ENCODE measurements around the gene ANK2. TPM values are rescaled to one million over a fixed set of nuclear protein-coding genes. Genes with fewer than 3 reads are reported as not detected.

ANK2 gene
- total and polyA plus RNA-seq, 4 donors: 0.32 to 2.2 (median 1.0) TPM

GRCh38 chr4:113031212-113031611 lies 18.2 kb upstream of the ANK2 start:
- DNase-seq (ENCODE audit: low spot score): no peak
- Histone ChIP-seq H3K4me1 (ENCODE audit: control insufficient read depth in 4 of 4, insufficient read depth in 4 of 4, low read length in 3 of 4) (peaks cover 0 to 7% (median 3%) of the 10 kb centered on the region in 4 donors), H3K9me3 (ENCODE audit: control insufficient read depth in 4 of 4, low read length in 3 of 4) (no peaks in the 10 kb centered on the region), H3K27me3 (ENCODE audit: control insufficient read depth in 4 of 4, insufficient read depth in 4 of 4, low read length in 3 of 4) (peaks cover 0 to 3% (median 0%) of the 10 kb centered on the region in 4 donors), H3K36me3 (ENCODE audit: control insufficient read depth in 4 of 4, insufficient read depth in 3 of 4, low read depth in 1 of 4, low read length in 3 of 4) (no peaks in the 10 kb centered on the region), H3K27ac (ENCODE audit: low read depth in 1 of 2, low read length in 2 of 2) (no peak overlapping the region), H3K4me3 (ENCODE audit: low read depth in 1 of 3, low read length in 3 of 3) (no peak overlapping the region), H3K9ac (ENCODE audit: low read depth in 1 of 2, low read length in 2 of 2) (no peak overlapping the region)
- no peak for TF ChIP-seq HNF4G (IDR thresholded peaks at IDR 0.05)
- TF ChIP-seq CTCF (IDR thresholded peaks at IDR 0.05; ENCODE audit: low read depth, low read length, missing input control): no peak
- TF ChIP-seq FOXA1 (IDR thresholded peaks at IDR 0.05): no peak
- no peak for TF ChIP-seq HNF4A (conservative IDR thresholded peaks at IDR 0.05)
- TF ChIP-seq YY1 (IDR thresholded peaks at IDR 0.05): no peak
- TF ChIP-seq TAF1 (conservative IDR thresholded peaks at IDR 0.05): no peak
- no peak for TF ChIP-seq JUND (IDR thresholded peaks at IDR 0.05)
- no peak for TF ChIP-seq ATF3 (IDR thresholded peaks at IDR 0.05)
- TF ChIP-seq REST (IDR thresholded peaks at IDR 0.05): no peak
- TF ChIP-seq RXRA (IDR thresholded peaks at IDR 0.05): no peak
- TF ChIP-seq EGR1 (IDR thresholded peaks at IDR 0.05; ENCODE audit: low read depth in 2 of 2): no peak
- no peak for TF ChIP-seq RAD21 (IDR thresholded peaks at IDR 0.05)
- TF ChIP-seq FOXA2 (IDR thresholded peaks at IDR 0.05): no peak
- TF ChIP-seq GABPA (IDR thresholded peaks at IDR 0.05 in 1 of 2, conservative IDR thresholded peaks at IDR 0.05 in 1 of 2): no peak
- TF ChIP-seq NR2F2 (IDR thresholded peaks at IDR 0.05): no peak
- no peak for TF ChIP-seq ZBTB33 (IDR thresholded peaks at IDR 0.05)
- no peak for TF ChIP-seq MAX (IDR thresholded peaks at IDR 0.05)
- no peak for TF ChIP-seq SP1 (IDR thresholded peaks at IDR 0.05)
- WGBS: 44% methylated on average over 1 of the region's 1 CpG

All from liver (tissue), 9 donors.